IMR-90 (cell line): ENCODE data around the gene SP9. TPM values are rescaled to one million over a fixed set of nuclear protein-coding genes. Genes with fewer than 3 reads are reported as not detected.

Experiments
- ATAC-seq: fragments of 200-7000 bp; cut with Tn5 transposase; 2 replicates; pipeline ENCODE4 v1.9.1; 2020; ENCODE audit warnings: low read depth, mild to moderate bottlenecking, moderate library complexity
- BruUV-seq: library from RNA; stranded (reverse); fragments of 400-500 nt; replicated peaks from 2 replicates; lab custom pipeline; 2021; lab: Mats Ljungman, UMichigan
- CTCF ChIA-PET: fragments of 300-600 bp; formaldehyde crosslinking; extraction: SDS; loops from one replicate; lab custom pipeline; 2021; ENCODE audit warnings: antibody characterized with exemption; lab: Yijun Ruan, JAX
- POLR2A ChIA-PET: fragments of 300-600 bp; sonication (Branson Sonifier 250); formaldehyde crosslinking; loops from one replicate; lab custom pipeline; 2022; ENCODE audit warnings: antibody characterized with exemption; ENCODE audit not compliant: unreplicated experiment; lab: Charles Lee
- DNase-seq: peaks from one replicate; pipeline ENCODE4 v3.0.0; 2013
- H2AFZ ChIP-seq: replicated peaks from 2 replicates; pipeline ENCODE3; 2013; ENCODE audit warnings: low read length, mild to moderate bottlenecking; ENCODE audit not compliant: poor library complexity
- H2AK5ac ChIP-seq: 2 replicates; pipeline ENCODE4 v1.6.1; 2013; ENCODE audit warnings: low read depth, low read length, inconsistent platforms
- H2AK9ac ChIP-seq: replicated peaks from 2 replicates; pipeline ENCODE3; 2013; ENCODE audit warnings: mild to moderate bottlenecking, low read depth, low read length, moderate library complexity; ENCODE audit not compliant: poor library complexity
- H2BK120ac ChIP-seq: 2 replicates; pipeline ENCODE4 v1.6.1; 2013; ENCODE audit warnings: low read depth, low read length, inconsistent platforms
- H2BK15ac ChIP-seq: 3 replicates; pipeline ENCODE4 v1.6.1; 2013; ENCODE audit warnings: low read depth, low read length, inconsistent platforms
- H2BK20ac ChIP-seq: 2 replicates; pipeline ENCODE4 v1.6.1; 2013; ENCODE audit warnings: low read depth, mild to moderate bottlenecking, inconsistent platforms, low read length, moderate library complexity
- H2BK5ac ChIP-seq: 2 replicates; pipeline ENCODE4 v1.6.1; 2013; ENCODE audit warnings: mild to moderate bottlenecking, low read depth, low read length, inconsistent platforms; ENCODE audit not compliant: poor library complexity, severe bottlenecking
- H3K14ac ChIP-seq: replicated peaks from 2 replicates; pipeline ENCODE4 v1.6.1; 2013; ENCODE audit warnings: low read depth, low read length, inconsistent platforms
- H3K18ac ChIP-seq: 2 replicates; pipeline ENCODE4 v1.6.1; 2013; ENCODE audit warnings: low read depth, low read length, control low read depth
- H3K23ac ChIP-seq: 2 replicates; pipeline ENCODE4 v1.6.1; 2013; ENCODE audit warnings: low read depth, low read length, inconsistent platforms
- H3K27ac ChIP-seq: 2 replicates; pipeline ENCODE4 v1.5.1; 2013; ENCODE audit warnings: mild to moderate bottlenecking, control low read depth, low read length; ENCODE audit not compliant: insufficient read depth
- H3K27me3 ChIP-seq: 2 replicates; pipeline ENCODE4 v1.6.1; 2013; ENCODE audit warnings: low read length; ENCODE audit not compliant: control insufficient read depth, insufficient read depth
- H3K36me3 ChIP-seq: 2 replicates; pipeline ENCODE4 v1.6.1; 2013; ENCODE audit warnings: low read length, mixed read lengths; ENCODE audit not compliant: control insufficient read depth, insufficient read depth
- H3K4ac ChIP-seq: 2 replicates; pipeline ENCODE4 v1.6.1; 2013; ENCODE audit warnings: low read depth, low read length, inconsistent platforms
- H3K4me1 ChIP-seq: 2 replicates; pipeline ENCODE4 v1.6.1; 2013; ENCODE audit warnings: low read length, mixed read lengths; ENCODE audit not compliant: control insufficient read depth, insufficient read depth
- H3K4me2 ChIP-seq: 2 replicates; pipeline ENCODE4 v1.6.1; 2013; ENCODE audit warnings: low read depth, mild to moderate bottlenecking, control low read depth, low read length, moderate library complexity
- H3K4me3 ChIP-seq: 2 replicates; pipeline ENCODE4 v1.5.1; 2013; ENCODE audit warnings: low read depth, mild to moderate bottlenecking, control low read depth, low read length, moderate library complexity; ENCODE audit not compliant: insufficient read depth
- H3K56ac ChIP-seq: 2 replicates; pipeline ENCODE4 v1.6.1; 2013; ENCODE audit warnings: low read length, inconsistent platforms; ENCODE audit not compliant: insufficient read depth; ENCODE audit errors: extremely low read depth
- H3K79me1 ChIP-seq, 2 experiments: 2 replicates each; pipeline ENCODE4 v1.6.1; 2013; ENCODE audit warnings: low read length in 2 of 2, inconsistent platforms in 1 of 2, low read depth in 1 of 2
- H3K9ac ChIP-seq: 2 replicates; pipeline ENCODE4 v1.6.1; 2013; ENCODE audit warnings: low read depth, low read length, control low read depth
- H3K9me1 ChIP-seq: 2 replicates; pipeline ENCODE4 v1.6.1; 2013; ENCODE audit warnings: low read length, inconsistent platforms; ENCODE audit not compliant: insufficient read depth
- H3K9me3 ChIP-seq: 2 replicates; pipeline ENCODE4 v1.6.1; 2013; ENCODE audit warnings: low read length; ENCODE audit not compliant: control insufficient read depth, insufficient read depth
- H4K20me1 ChIP-seq: 2 replicates; pipeline ENCODE4 v1.6.1; 2013; ENCODE audit warnings: low read length, inconsistent platforms; ENCODE audit not compliant: insufficient read depth
- H4K5ac ChIP-seq: 2 replicates; pipeline ENCODE4 v1.6.1; 2013; ENCODE audit warnings: mild to moderate bottlenecking, low read depth, low read length, control low read depth
- H4K8ac ChIP-seq, 2 experiments: 2 replicates each; pipeline ENCODE4 v1.6.1; 2013; ENCODE audit warnings: low read depth in 2 of 2, low read length in 2 of 2, control low read depth in 1 of 2, inconsistent platforms in 1 of 2
- H4K91ac ChIP-seq: 2 replicates; pipeline ENCODE4 v1.6.1; 2013; ENCODE audit warnings: low read depth, low read length, inconsistent platforms; ENCODE audit not compliant: insufficient read depth
- CEBPB ChIP-seq: IDR thresholded peaks from 2 replicates; pipeline ENCODE4 v1.6.1; 2012; ENCODE audit warnings: low read depth, low read length, improper control_type of control experiment
- MAFK ChIP-seq: IDR thresholded peaks from 2 replicates; pipeline ENCODE4 v1.6.1; 2012; ENCODE audit warnings: low read depth, low read length, improper control_type of control experiment
- POLR2A ChIP-seq: IDR thresholded peaks from 2 replicates; pipeline ENCODE4 v1.6.1; 2012; ENCODE audit warnings: mild to moderate bottlenecking, low read depth, low read length
- RAD21 ChIP-seq: IDR thresholded peaks from 2 replicates; pipeline ENCODE4 v1.6.1; 2012; ENCODE audit warnings: low read length, improper control_type of control experiment
- WGBS, 2 experiments: methylation state at CpG; one replicate each; pipeline versions ENCODE4 v1.1.5 to v1.1.7; 2013; ENCODE audit warnings: missing lambda C conversion rate in 2 of 2; ENCODE audit not compliant: insufficient read length in 1 of 2; ENCODE audit errors: extremely low coverage in 2 of 2; 5-methylcytosine and 5-hydroxymethylcytosine counted together
- dilution Hi-C: fragments of 300-500 bp; cut with HindIII; formaldehyde crosslinking; loops from one replicate; pipeline ENCODE4 v1.14.3; 2018; ENCODE audit warnings: low sequenced_read_pairs; ENCODE audit not compliant: unreplicated experiment
- in situ Hi-C: fragments of 300-500 bp; cut with MboI; formaldehyde crosslinking; loops from 3 replicates; pipeline ENCODE4 v1.14.3; 2019; ENCODE audit warnings: low sequenced_read_pairs, inconsistent platforms, mixed read lengths
- intact Hi-C: fragments of 100-400 bp; cut with micrococcal nuclease; formaldehyde crosslinking; loops from 2 replicates; pipeline ENCODE4 v1.10.0; 2022
- polyA plus RNA-seq, 3 experiments: library from polyadenylated mRNA; depleted of rRNA; stranded (reverse); fragments of >200 nt; gene quantifications; 2 replicates each; pipeline ENCODE4 v1.2.3, GENCODE V29; 2012; ENCODE audit warnings: low replicate concordance in 1 of 3
- total RNA-seq: library from RNA; depleted of rRNA; stranded (reverse); fragments of >200 nt; gene quantifications from 2 replicates; pipeline ENCODE4 v1.2.3, GENCODE V29; 2012
- TF ChIP-seq, protein P1 (sequence below): fragments of 150-350 bp; IDR thresholded peaks from 2 replicates; pipeline ENCODE4 v1.6.1; 2017; ENCODE audit warnings: mild to moderate bottlenecking, antibody characterized with exemption, low read length, low read depth

Gene SP9
- total and polyA plus RNA-seq, 2 of the 4 experiments (the other 2 are of a cell fraction) = not detected

DNA sequence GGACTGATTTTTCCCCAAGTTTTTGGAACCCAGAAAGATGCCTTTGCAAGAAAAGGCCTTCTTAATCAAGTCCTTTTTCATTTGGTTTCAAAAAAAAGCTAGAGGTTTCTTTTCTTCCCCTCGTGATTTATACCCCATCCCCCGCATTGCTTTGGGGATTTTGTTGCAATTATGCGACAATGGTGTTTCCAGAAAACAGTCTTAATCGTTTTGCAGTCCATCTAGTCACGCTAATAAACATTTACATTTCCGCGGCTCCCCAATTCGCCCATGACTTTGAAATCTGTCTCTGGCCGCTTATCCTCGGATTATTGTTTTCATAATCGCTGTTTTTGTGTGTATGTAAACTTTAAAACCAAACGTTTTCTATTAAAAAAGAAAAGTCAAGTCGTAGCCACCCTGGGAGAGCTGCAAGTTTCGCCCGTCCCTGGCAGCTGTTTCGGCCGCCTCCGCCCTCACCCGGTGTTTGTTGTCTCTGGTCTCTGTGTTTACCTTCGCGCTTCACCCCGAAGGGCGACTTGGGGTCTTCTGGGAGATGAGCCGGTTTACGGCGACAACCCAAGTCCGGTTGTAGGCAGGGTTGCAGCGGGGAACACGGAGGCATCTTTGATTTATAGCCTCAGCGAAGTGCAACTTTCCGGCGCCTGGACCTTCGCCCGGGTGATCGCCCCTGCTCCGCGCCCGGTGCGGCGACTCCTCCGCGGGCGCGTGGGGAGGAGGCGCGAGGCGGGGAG is 667 bp downstream of the SP9 start (continued):
- TF ChIP-seq POLR2A = no peak

DNA sequence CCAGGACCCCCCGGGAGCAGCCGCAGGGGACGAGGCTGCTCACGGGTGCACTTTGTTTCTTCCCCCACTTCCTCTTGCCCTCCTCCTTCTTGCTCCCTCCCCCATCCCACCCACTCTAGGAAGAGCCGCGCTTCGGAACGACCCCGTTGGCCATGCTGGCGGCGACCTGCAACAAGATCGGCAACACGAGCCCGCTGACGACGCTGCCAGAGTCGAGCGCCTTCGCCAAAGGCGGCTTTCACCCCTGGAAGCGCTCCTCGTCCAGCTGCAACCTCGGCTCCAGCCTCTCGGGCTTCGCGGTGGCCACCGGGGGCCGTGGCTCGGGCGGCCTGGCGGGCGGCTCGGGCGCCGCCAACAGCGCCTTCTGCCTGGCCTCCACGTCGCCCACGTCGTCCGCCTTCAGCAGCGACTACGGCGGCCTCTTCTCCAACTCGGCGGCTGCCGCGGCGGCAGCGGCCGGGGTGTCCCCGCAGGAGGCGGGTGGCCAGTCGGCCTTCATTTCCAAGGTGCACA is 1.3 kb downstream of the SP9 start:
- H3K4ac ChIP-seq = no peak overlapping the region
- H3K9me3 ChIP-seq = peaks cover 9% of the 10 kb centered on the region
- in situ Hi-C loops (loop anchor here (25.0 kb wide), 2 partner anchors 749 to 1524 kb away; no protein-coding TSS in a partner anchor), intact Hi-C loops (loop anchor here (5.0 kb wide), 1 partner anchor 284 kb away; no protein-coding TSS in a partner anchor), dilution Hi-C loops (no loop called here)
- CTCF ChIA-PET = interaction anchor here (1.0 kb wide), 1 partner anchor 42 kb away, joined by 4 read pairs; no protein-coding TSS in a partner anchor
- peak overlapping the region; percentile 21; the same call in 1 of the 2 replicates for H3K23ac ChIP-seq
- peak overlapping the region; percentile 25 for H3K4me3 ChIP-seq
- TF ChIP-seq MAFK (no peak), RAD21 (no peak), CEBPB (no peak)
- TF ChIP-seq, protein P1, sequence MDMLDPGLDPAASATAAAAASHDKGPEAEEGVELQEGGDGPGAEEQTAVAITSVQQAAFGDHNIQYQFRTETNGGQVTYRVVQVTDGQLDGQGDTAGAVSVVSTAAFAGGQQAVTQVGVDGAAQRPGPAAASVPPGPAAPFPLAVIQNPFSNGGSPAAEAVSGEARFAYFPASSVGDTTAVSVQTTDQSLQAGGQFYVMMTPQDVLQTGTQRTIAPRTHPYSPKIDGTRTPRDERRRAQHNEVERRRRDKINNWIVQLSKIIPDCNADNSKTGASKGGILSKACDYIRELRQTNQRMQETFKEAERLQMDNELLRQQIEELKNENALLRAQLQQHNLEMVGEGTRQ = no peak
- H3K27me3 ChIP-seq = peaks cover 91% of the 10 kb centered on the region
- H4K5ac ChIP-seq = no peak overlapping the region
- no peak overlapping the region for H2BK5ac ChIP-seq
- WGBS, 2 experiments = 3% methylated on average over 43 of the region's 54 CpGs; no CpG with 5 or more reads in 1 of the 2 experiments
- no peak overlapping the region for H2AK5ac ChIP-seq
- H2BK20ac ChIP-seq = no peak overlapping the region
- H3K4me2 ChIP-seq = peak overlapping the region; percentile 75
- H4K20me1 ChIP-seq = peaks cover 32% of the 10 kb centered on the region; the same call in 1 of the 2 replicates
- no peak overlapping the region for H2BK120ac ChIP-seq
- no peak overlapping the region for H4K91ac ChIP-seq
- no peak overlapping the region for H3K27ac ChIP-seq
- H3K36me3 ChIP-seq = no peaks in the 10 kb centered on the region
- no peak overlapping the region for H3K18ac ChIP-seq
- H2BK15ac ChIP-seq = no peak overlapping the region
- no TSS peak for BruUV-seq
- H3K9me1 ChIP-seq = no peaks in the 10 kb centered on the region
- H2AFZ ChIP-seq = peak overlapping the region; percentile 81
- no peak for DNase-seq
- peak overlapping the region; percentile 18 for H2AK9ac ChIP-seq
- POLR2A ChIA-PET = no interaction called here
- H3K79me1 ChIP-seq = no peaks in the 10 kb centered on the region
- peak; percentile 13 for ATAC-seq
- H3K14ac ChIP-seq = no peak overlapping the region
- no peak overlapping the region for H3K56ac ChIP-seq
- no peak overlapping the region for H4K8ac ChIP-seq
- H3K9ac ChIP-seq = no peak overlapping the region
- peaks cover 10% of the 10 kb centered on the region for H3K4me1 ChIP-seq
